Stimulated activated naive CD4-positive, alpha-beta T cell treated with Interleukin-2 at 50 U/mL for 16 hours (primary cell): Measurements from ENCODE around the gene GGACT.
"Not testable (repeated sequence)": the region's sequence is repeated elsewhere in the genome, so short reads cannot be mapped to it uniquely, and the experiment has no call there.

ENCODE experiments used
- DNase-seq: peaks from one replicate; lab custom pipeline; 2025; lab: John Stamatoyannopoulos, UW

The GGACT gene

DNA sequence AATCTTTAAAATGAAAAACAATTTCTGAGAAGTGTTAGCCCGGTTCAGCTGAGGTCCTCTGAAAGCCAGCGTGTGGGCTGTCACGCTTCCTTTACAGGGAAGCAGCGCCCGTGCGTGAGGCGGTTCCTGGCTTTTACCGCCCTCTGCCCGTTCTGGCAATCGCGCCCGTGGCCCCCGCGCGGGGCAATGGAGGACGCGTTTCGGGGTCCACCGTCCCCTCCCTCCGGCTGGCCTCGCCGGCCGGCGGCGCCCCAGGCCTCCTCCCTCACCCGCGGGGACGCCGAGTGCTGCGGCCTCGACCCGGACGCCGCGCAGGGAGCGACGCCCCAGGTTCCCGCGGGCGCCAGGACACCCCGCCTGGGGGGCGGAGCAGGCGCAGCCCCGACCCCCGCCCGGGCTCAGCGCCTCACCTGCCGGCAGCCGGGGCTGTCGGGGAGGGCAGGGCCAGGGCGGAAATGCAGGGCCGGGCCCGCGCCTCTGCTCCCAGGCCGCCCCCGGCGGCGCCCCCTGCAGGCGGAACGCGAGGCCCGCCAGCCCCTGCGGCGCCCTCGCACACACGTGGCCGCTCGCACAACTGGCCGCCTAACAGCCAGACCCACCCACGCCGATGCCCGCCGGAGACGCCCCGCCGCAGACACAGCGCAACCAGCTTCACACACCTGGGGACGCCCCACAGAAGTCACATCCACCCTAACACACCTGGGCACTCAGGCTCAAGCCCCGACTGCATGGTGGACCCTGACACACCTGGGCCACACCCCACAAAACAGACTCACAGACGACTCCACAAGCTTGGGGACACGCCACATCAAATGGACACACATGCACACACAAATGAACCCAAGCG, at the start of gene GGACT:
Gene GGACT (minus strand): TSS at position 459 of the 847 bp plus-strand sequence. CDS start 56,198 bp downstream, outside the sequence.
- peak; percentile 68 for DNase-seq

GRCh38 chr13:100637796-100638195, 49.2 kb upstream of the GGACT start:
- DNase-seq: no peak

DNA sequence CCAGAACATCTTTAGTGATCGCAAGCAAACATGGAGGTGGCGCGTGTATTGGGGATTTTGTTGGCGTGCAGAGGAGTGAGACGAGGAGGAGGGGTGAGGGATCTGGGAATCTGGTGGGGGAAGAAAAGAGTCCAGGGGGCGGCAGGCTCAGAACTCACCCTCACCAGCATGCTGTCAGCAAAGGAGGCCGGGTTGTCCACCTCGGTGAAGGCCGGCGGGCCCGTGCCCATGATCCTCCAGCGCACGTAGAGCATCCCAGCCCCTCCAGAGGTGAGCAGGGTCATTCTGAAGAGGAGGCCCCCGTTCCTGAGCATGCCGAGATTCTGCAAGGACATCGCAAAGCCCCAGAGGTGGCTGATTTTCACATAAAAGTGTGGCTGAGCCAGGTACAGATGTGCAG, 48.8 kb upstream of the GGACT start:
- no peak for DNase-seq

DNA sequence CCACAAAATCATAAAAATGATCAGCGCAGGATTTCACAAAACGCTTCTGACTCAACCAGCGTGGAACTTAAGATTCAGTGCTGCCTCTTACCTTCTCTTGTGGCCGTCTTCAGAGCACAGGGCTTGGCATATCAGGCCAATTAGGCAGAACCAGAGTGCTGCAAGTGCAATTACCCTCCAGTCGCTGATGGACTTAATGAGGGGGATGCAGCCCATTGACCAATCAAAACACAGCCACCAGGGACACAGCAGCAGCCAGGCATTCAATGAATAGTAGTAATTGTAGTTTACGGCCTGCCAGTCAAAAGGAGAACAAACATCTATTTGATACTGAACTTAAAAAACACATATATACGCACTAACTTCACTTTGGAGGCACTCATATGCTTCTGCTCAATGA, 47.9 kb upstream of the GGACT start:
- no peak for DNase-seq

DNA sequence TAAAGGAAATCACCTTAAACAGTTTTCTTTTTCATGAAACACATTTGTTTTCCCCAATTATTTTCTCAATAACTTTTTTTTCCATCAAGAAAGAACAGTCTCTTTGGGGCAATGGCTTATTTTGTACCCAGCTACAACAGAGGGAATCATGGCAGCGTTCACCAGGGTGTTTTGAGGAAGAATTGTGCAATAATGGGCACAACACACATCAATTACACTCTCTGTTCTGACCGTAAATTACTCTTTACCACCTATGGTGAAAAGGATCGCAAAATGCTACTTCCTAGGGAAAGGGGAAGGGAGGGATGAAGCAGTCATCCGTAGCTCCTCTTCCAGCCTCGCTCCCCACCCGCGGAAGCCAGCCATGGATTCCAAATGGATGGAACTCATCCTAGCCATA, 47.4 kb upstream of the GGACT start:
- no peak for DNase-seq

GRCh38 chr13:100634696-100635095, 46.1 kb upstream of the GGACT start:
- no peak for DNase-seq

DNA sequence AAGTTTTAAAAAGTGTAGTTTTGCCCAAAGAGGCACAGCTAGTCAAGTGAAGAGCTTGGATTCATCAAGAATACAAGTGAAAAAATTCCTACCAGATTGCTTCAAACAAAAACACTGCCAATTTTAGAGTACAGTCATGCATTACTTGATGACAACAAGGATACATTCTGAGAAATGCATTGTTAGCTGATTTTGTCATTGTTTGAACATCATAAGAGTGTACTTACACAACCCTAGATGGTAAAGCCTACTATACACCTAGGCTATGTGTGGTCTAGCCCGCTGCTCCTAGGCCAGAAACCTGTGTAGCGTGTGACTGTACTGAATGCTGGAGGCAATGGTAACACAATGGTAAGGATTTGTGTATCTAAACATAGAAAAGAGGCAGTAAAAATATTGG, 44.9 kb upstream of the GGACT start:
- DNase-seq: no peak

DNA sequence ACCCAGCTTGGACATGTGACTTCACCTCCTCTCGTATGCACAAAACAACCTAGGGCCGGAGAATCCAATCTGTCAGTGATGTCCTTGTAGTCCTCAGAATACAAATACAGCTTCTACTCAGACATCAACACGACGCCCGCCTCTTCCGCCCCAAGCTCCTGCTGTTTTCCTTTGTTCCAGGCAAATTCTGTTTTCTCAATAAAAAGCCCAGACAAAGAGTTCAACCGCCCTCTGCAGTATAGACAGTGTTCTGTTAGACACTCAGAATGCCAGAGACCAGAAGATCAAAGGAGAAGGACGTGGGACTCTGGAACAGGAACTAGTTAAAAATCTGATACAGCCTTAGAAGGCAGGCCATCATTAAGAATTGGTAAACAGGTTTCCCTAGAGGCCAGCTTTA, 42.0 kb upstream of the GGACT start:
- no peak for DNase-seq

GRCh38 chr13:100627120-100627519, 38.5 kb upstream of the GGACT start:
- DNase-seq: no peak

DNA sequence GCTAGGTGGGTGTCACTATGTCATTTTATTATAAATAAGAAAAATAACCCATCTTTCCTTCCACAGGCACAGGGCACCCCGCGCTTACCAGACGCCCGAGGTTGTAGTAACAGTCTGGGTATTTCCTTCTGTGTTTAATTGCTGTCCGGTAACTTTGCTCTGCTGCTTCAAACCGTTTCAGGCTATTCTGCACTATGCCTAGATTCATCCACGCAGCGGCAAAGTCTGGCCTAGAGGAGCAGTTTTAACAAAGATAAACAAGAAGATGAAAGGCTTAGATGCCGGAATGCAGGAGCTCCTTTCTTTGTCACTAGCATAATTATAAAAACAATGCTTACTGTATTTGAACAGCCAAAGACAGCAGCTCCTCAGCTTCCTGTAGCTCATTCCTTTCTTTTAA, 36.9 kb upstream of the GGACT start:
- DNase-seq: no peak

GRCh38 chr13:100620792-100621191, 32.2 kb upstream of the GGACT start:
- DNase-seq: no peak

GRCh38 chr13:100619940-100620339, 31.4 kb upstream of the GGACT start:
- DNase-seq: no peak

GRCh38 chr13:100618897-100619296, 30.3 kb upstream of the GGACT start:
- not testable (repeated sequence) for DNase-seq

- DNase-seq: no peak
Observed at GRCh38 chr13:100613031-100613430, 24.4 kb upstream of the GGACT start.

GRCh38 chr13:100611678-100612492, 23.3 kb upstream of the GGACT start:
- no peak for DNase-seq

DNA sequence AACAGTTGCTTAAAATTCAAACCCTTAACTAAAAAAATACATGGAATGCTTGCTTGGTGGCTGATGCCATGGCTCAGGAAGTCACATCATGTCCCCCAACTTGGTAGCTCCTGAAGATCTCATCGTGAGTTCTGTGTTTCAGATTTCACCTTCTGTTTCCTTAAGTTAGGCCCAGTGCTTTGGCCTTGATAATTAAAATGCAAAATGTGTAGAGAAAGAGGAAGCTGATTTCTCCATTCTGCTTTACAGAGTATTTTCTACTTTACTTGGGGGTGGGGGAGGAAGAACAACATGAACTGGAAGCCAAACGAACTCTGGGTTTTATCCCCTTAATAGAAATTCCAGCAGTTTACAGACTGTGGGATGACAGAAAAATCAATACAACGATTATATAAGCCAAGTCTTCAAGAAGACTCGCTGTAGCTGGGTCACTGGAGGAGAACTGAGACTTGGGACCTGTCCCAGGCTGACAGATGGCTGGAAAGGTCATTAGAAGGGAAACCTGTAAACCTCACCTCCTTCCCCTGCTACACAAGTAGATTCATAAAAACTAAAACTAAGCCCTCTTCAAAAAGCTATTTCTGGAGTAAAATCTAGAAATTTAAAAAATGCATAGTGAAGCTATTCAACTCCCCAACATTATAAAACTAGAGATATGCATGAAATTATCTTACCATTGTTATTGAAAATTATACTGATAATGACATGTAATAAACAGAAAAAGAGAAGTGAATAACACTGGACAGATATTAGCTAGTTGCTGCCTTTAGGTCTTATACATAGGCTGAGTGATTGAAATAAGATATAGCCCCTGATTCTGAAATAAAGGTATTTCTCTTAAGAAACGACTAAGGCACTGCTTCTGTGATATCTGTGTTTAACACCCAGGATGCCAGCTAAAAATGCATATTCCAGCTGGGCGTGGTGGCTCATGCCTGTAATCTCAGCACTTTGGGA, 22.1 kb upstream of the GGACT start:
- no peak for DNase-seq

DNA sequence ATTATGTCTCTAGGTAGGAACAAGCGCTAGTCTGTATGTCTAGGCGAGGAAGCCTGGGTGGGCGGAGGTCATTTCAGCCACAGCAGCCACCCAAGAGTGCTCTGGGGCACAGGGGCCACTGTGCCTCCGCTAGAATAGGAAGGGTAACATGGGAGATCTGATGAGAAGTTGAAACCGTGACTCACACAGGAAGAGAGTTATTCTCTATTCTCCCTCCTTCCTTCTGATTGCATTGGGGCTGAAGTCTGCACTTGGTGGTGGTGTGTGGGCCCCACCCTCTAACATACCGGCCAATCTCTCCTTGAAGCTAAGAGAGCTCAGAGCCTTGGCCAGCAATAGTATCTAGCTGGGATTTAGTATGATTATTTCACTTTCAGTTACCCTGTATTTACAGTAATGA, 20.3 kb upstream of the GGACT start:
- DNase-seq: no peak

DNA sequence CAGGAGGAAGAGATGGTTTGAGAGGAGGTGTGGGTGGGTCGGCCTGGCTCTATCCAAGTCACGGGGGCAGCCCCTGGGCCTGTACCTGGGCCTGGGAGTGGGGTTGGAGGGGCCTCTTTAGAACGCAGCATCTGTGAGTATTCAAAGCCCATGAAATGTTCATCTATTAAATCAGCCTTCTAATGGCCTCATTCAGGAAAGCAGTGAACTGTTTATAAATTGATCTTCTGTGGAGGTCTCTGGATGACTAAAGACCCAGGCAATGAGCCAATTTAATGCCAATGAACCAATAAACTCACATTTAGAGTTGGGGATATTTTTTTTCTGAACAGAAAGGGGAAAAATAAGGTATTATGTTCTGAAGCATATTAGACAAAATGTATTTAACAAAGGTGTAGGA, 19.9 kb upstream of the GGACT start:
- DNase-seq: no peak

GRCh38 chr13:100604918-100605710, 16.5 kb upstream of the GGACT start:
- no peak for DNase-seq

DNA sequence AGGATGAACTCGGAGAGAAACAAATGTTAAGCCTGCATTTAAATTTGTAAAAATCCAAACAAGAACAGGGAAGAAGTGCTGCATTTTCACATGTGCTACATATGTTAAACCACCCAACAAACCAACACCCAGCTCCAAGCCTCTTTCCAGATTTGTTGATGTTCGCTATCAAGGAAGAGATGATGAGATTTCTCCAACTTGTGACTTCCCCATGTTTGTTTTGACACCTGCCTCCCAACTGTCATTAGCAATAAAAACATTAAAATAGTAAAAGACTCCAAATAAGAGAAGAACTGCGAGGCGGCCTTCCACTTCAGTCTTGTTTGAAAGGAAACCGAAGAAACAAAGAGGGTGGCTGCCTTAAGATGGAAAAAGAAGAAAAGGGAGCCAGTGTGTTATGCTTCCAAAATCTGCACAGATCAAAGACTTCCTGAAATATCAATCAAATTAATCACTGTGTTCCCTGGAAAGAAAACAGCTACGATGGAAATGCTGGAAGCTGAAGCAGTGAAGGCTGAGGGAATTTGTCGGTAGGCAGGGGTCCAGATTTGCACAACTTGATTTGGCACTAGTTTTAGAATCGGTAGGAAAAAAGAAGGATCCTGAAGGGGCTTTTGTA, 14.0 kb upstream of the GGACT start:
- no peak for DNase-seq

GRCh38 chr13:100601716-100602115, 13.1 kb upstream of the GGACT start:
- DNase-seq: no peak
